NCI-H2081 (cell line): Measurements from ENCODE around the gene KMT2E.
"Not testable (repeated sequence)": the region's sequence is repeated elsewhere in the genome, so short reads cannot be mapped to it uniquely, and the experiment has no call there.

Experiments
- DNase-seq, 2 experiments: peaks; one replicate each; lab custom pipeline; 2025; lab: John Stamatoyannopoulos, UW

Gene KMT2E

DNA sequence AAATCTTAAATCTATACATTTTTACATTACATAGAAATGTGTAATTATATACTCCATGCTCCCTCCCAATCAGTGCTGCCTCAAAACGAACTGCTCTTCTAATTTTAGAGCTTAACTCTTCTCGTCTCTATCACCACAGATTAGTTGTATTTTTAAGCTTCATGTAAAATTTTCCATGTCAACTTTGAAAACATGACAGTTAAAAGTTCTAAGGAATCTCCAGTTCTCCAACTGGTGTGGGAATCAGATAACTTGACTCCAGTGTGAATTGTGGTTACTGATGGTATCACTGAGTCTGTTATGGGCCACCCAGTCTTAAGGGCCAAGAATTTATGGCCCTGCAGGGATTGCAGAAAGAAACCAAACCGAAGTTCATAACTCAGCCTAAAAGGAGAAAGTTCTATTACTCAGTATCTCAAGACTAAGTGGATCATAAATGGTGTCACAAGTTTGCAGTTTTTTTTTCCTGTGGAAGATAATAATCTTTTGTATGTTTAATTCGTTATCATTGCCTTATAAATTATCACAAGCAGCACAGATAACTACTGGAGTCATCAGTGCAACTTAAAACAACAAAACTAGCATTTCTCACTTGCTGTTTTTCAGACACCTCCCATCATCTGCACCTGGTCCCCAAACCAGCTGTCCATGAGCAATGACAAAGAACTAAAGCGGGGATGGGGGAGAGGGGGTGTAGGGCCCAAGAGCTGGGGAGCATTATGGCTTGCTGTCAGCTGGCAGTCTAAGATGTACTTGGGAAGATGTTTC lies 31.5 kb upstream of the KMT2E start:
- DNase-seq, result no peak

DNA sequence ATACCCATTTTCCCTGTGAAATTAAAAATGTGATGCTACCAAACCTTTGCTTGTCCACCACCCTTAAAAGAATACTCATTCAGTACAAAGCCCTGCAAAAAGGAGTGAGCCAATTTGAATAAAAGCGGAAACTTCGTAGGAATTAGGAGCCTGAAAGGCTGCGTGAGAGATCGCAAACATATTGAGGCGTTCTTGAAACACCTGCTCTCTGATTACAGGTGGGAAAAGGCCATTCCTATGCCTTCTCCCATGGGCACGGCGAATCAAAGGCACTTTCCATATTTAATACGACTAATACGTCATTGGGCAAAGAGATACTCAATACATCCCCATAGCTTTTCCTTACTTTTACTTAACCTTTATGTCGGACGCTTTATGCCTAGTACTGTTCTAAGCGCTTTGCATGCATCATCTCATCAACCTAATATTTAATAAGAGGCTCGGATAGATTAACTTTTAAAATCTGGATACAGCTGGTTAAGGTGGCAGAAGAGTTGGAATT lies 30.9 kb upstream of the KMT2E start:
- DNase-seq, result peak; percentile 46 to 68

- DNase-seq, result peak; percentile 73 to 86
These were observed 30.1 kb upstream of the KMT2E start for GRCh38 chr7:104983578-104984539.

DNA sequence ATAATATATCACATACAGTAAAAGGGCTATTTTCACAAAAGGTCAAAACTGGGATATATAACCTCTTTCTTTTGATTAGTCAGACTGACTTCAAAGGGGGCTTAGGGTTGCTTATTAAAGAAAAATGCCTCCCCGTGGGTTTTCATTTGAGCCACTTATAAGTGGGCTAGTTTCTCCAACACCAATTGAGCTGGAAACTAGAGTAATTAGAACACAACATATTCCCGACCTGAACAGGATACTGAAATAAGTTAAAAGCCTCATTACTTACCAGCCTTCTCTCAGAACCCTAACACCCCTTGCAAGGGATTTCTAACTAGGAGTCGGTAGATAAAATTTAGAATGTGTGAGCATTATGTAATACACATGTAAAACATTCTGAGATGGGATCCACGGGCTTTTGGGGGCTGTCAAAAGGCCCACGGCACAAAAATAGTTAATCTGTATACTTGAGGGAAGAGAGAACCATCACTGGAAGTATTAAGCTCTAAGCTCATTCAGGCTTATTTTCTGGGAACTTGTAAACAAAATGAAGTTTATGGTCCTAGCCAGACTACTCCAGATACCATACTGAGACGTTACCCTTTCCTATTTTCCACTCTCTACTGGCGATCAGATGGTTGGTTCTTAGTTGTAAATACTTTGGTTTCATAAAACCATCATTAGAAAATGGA lies 29.3 kb upstream of the KMT2E start:
- no peak for DNase-seq

- DNase-seq, result no peak
These were observed 28.8 kb upstream of the KMT2E start for GRCh38 chr7:104985259-104985617.

GRCh38 chr7:104986628-104987259 lies 27.3 kb upstream of the KMT2E start:
- no peak for DNase-seq

DNA sequence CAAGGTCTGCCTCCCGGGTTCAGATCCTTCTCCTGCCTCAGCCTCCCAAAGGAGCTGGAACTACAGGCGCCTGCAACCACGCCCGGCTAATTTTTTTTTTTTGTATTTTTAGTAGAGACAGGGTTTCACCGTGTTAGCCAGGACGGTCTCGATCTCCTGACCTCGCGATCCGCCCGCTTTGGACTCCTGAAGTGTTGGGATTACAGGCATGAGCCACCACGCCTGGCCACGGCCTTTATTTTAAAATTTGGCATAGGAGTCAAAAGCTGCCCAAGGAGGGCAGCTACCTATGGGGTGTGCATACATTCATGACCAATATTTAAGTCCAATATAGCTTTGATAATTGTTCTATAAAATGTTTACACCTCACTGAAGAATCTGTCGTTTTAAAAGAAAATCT lies 26.6 kb upstream of the KMT2E start:
- not testable (repeated sequence) for DNase-seq

DNA sequence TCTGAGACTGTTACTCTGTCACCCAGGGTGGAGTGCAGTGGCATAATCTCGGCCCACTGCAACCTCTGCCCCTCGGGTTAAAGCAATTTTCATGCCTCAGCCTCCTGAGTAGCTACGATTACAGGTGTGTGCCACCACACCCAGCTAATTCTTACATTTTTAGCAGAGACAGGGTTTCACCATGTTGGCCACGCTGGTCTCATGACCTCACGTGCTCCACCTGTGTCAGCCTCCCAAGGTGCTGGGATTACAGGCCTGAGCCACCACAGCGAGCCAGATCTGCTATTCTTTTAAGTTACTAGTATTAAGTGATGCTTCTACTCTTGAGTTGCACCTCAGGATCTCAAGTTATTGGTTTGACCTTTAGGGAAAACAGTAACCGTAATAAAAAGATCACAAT lies 23.0 kb upstream of the KMT2E start:
- no peak for DNase-seq

GRCh38 chr7:104992306-104992705 lies 21.7 kb upstream of the KMT2E start:
- DNase-seq, result no peak

DNA sequence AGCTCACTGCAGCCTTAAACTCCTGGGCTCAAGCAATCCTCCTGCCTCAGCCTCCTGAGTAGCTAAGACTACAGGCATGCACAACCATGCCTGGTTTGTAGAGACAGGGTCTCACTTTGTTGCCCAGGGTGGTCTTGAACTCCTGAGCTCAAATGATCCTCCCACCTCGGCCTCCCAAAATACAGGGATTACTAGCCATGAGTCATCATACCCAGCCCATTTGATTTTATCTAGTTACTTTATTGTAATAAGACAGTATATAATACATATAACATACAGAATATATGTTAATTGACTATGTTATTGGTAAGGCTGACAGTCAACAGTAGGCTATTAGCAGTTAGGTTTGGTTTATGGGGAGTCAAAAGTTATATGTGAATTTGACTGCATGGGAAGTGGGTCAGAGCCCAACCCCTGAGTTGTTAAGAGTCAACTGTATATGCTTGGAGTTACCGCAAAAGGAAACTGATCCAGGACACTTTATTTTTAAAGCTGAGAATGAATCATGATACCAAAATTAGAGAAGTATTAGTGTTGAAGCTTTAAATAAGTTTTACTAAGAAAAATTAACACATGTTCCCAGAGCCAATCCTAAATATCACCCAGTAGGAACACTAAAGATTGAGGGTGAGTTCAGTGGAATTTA lies 20.7 kb upstream of the KMT2E start:
- DNase-seq, result no peak

DNA sequence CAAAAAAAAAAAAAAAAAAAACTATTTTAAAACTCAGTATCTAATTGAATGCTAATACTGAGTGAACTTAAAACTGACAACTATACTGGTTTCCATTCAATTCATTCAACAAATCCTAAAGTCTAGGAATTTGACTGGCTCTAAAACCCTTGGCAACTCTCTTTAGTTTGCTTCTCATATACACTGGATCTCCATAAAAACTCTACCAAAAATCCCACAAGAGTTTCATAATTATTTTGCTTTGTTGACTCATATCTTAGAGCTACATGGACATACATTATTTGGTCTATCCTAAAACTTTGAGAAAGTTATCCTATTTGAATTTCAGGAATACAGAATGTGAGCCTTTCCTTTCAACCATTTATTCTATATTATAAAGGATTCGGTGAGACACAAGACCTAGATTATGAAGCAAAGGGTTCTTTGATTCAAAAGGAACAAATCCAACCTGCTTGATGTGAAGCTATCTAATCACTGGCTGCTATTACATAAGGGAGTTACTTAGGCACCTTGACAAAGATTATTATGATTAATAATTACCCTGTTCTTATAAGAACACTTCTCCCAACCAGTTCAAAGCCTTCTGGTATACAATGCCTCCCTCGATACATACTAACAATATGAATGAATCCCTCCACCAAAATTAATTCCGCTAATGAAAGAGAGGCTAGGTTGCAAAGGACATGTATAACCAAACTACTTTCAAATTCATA lies 15.8 kb upstream of the KMT2E start:
- no peak for DNase-seq

- no peak for DNase-seq
These were observed 13.8 kb upstream of the KMT2E start for GRCh38 chr7:105000200-105000599.

- no peak for DNase-seq
These were observed 13.1 kb upstream of the KMT2E start for GRCh38 chr7:105000927-105001336.

DNA sequence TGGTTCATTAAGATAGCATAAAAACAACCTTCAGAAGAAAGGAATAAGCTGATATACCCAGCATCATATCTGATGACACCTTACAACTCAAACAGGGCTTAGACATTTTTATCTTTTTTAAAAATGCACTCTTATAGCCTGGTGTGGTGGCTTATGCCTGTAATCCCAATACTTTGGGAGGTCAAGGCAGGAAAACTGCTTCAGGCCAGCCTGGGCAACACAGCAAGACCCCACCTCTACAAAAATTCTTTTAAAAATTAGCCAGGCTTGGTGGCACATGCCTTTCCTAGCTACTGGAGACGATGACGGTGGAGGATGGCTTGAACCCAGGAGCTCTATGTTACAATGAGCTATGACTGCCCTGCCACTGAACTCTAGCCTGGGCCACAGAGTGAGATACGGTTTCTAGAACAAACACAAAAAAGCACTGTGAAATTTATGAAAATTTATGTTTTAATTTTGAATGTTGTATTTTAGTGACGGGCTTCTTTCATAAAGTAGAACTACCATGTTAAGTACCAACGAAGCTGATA lies 12.3 kb upstream of the KMT2E start:
- no peak for DNase-seq

GRCh38 chr7:105003275-105003674 lies 10.7 kb upstream of the KMT2E start:
- DNase-seq, result no peak

- DNase-seq, result no peak
These were observed 10.0 kb upstream of the KMT2E start for GRCh38 chr7:105003872-105004510.

- not testable (repeated sequence) for DNase-seq
These were observed 9.0 kb upstream of the KMT2E start for GRCh38 chr7:105005006-105005405.

GRCh38 chr7:105005486-105005885 lies 8.5 kb upstream of the KMT2E start:
- not testable (repeated sequence) for DNase-seq

DNA sequence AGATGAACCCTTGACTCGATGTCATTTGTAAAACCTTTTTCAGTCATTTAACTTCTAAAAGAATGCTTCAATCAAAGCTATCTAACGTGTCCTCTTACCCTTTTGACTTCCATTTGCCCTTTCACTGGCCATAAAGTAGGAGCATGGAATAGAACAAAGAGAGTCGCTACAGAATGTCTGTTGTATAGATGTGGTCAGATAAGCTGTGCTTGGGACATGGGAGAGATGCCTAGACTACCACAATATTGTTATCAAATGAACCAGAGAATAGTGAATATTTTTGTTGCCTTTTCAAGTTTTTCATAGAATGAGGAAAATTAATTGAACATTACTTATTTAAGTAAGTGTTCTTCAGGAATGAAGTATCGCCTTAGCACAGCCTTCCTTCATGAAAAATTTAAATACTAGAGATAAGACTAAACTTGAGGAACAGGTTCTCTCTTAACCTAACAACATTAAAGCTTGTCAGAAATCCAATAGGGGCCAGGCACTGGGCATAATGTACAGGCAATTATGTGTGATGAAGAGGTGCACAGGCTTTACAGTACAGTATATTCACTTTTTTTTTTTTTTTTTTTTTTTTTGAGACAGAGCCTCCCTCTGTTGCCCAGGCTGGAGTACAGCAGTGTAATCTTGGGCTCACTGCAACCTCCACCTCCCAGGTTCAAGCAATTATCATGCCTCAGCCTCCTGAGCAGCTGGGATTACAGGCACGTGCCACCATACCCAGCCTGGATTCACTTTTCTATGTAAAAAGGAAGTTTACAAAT lies 7.5 kb upstream of the KMT2E start:
- DNase-seq, result no peak
